Measurements from ENCODE around the gene MAPK12. TPM values are rescaled to one million over a fixed set of nuclear protein-coding genes. Genes with fewer than 3 reads are reported as not detected.
A peak's percentile ranks its signal among the peaks of the same experiment; 100 is the strongest.

The MAPK12 gene
- total RNA-seq, 2 donors from 2014 or later, result 46.5 to 57.0 TPM

- Histone ChIP-seq H3K9ac (ENCODE audit: extremely low read depth, low read length, poor library complexity, severe bottlenecking) (no peak overlapping the region), H3K4me3 (ENCODE audit: low read length) (no peak overlapping the region), H3K27ac (ENCODE audit: low read depth, low read length) (no peak overlapping the region), H3K36me3 (ENCODE audit: control insufficient read depth, insufficient read depth, low read length) (no peaks in the 10 kb centered on the region), H3K27me3 (ENCODE audit: control insufficient read depth, insufficient read depth, low read length, poor library complexity, severe bottlenecking) (no peaks in the 10 kb centered on the region), H3K9me3 (ENCODE audit: control insufficient read depth, low read length) (no peaks in the 10 kb centered on the region), H3K4me1 (ENCODE audit: control insufficient read depth, insufficient read depth, low read length) (no peaks in the 10 kb centered on the region)
- no peak for TF ChIP-seq CTCF (conservative IDR thresholded peaks at IDR 0.05)
- Mint-ChIP-seq H3K4me3 (no peak overlapping the region), H3K9me3 (peaks cover 8% of the 10 kb centered on the region), H3K27me3 (ENCODE audit: insufficient read depth) (no peaks in the 10 kb centered on the region), H3K36me3 (ENCODE audit: low read depth) (peaks cover 46% of the 10 kb centered on the region), H3K4me1 (no peaks in the 10 kb centered on the region), H3K27ac (no peak overlapping the region)
- WGBS, 2 experiments (ENCODE audit: insufficient coverage in 1 of 2, insufficient read length in 1 of 2), result 94 to 95% methylated on average over 20 of the region's 20 CpGs
- no peak for DNase-seq
These were observed 28.9 kb downstream of the MAPK12 start for GRCh38 chr22:50232481-50233151.

- H3K27me3 ChIP-seq (ENCODE audit: control insufficient read depth, insufficient read depth, low read length, poor library complexity, severe bottlenecking), result no peaks in the 10 kb centered on the region
- 95 to 96% methylated on average over 4 to 16 of the region's 16 CpGs for WGBS, 2 experiments (ENCODE audit: insufficient coverage in 1 of 2, insufficient read length in 1 of 2)
- H3K27me3 Mint-ChIP-seq (ENCODE audit: insufficient read depth), result no peaks in the 10 kb centered on the region
- no peak overlapping the region for H3K27ac ChIP-seq (ENCODE audit: low read depth, low read length)
- H3K27ac Mint-ChIP-seq, result no peak overlapping the region
- no peak overlapping the region for H3K4me3 ChIP-seq (ENCODE audit: low read length)
- no peaks in the 10 kb centered on the region for H3K9me3 Mint-ChIP-seq
- H3K36me3 Mint-ChIP-seq (ENCODE audit: low read depth), result peaks cover 39% of the 10 kb centered on the region
- no peaks in the 10 kb centered on the region for H3K4me1 Mint-ChIP-seq
- no peak for TF ChIP-seq CTCF (conservative IDR thresholded peaks at IDR 0.05)
- H3K9me3 ChIP-seq (ENCODE audit: control insufficient read depth, low read length), result no peaks in the 10 kb centered on the region
- no peak for DNase-seq
- H3K4me3 Mint-ChIP-seq, result no peak overlapping the region
- H3K36me3 ChIP-seq (ENCODE audit: control insufficient read depth, insufficient read depth, low read length), result no peaks in the 10 kb centered on the region
- no peak overlapping the region for H3K9ac ChIP-seq (ENCODE audit: extremely low read depth, low read length, poor library complexity, severe bottlenecking)
- H3K4me1 ChIP-seq (ENCODE audit: control insufficient read depth, insufficient read depth, low read length), result no peaks in the 10 kb centered on the region
These were observed 32.1 kb downstream of the MAPK12 start for GRCh38 chr22:50229370-50229769.

- Mint-ChIP-seq H3K36me3 (ENCODE audit: low read depth) (peaks cover 38% of the 10 kb centered on the region), H3K4me3 (no peak overlapping the region), H3K9me3 (no peaks in the 10 kb centered on the region), H3K27ac (peak overlapping the region; percentile 52), H3K27me3 (ENCODE audit: insufficient read depth) (no peaks in the 10 kb centered on the region), H3K4me1 (no peaks in the 10 kb centered on the region)
- Histone ChIP-seq H3K4me1 (ENCODE audit: control insufficient read depth, insufficient read depth, low read length) (no peaks in the 10 kb centered on the region), H3K9me3 (ENCODE audit: control insufficient read depth, low read length) (no peaks in the 10 kb centered on the region), H3K4me3 (ENCODE audit: low read length) (no peak overlapping the region), H3K9ac (ENCODE audit: extremely low read depth, low read length, poor library complexity, severe bottlenecking) (no peak overlapping the region), H3K27me3 (ENCODE audit: control insufficient read depth, insufficient read depth, low read length, poor library complexity, severe bottlenecking) (no peaks in the 10 kb centered on the region), H3K36me3 (ENCODE audit: control insufficient read depth, insufficient read depth, low read length) (no peaks in the 10 kb centered on the region), H3K27ac (ENCODE audit: low read depth, low read length) (no peak overlapping the region)
- WGBS, 2 experiments (ENCODE audit: insufficient coverage in 1 of 2, insufficient read length in 1 of 2), result 91 to 100% methylated on average over 3 to 9 of the region's 9 CpGs
- peak; percentile 18 for DNase-seq
- no peak for TF ChIP-seq CTCF (conservative IDR thresholded peaks at IDR 0.05)
These were observed 33.1 kb downstream of the MAPK12 start for GRCh38 chr22:50228366-50228765.
